Measurements from ENCODE around the gene CLDN24.

The CLDN24 gene

GRCh38 chr4:183348136-183348535, 25.9 kb upstream of the CLDN24 start:
- TF ChIP-seq, protein P1, sequence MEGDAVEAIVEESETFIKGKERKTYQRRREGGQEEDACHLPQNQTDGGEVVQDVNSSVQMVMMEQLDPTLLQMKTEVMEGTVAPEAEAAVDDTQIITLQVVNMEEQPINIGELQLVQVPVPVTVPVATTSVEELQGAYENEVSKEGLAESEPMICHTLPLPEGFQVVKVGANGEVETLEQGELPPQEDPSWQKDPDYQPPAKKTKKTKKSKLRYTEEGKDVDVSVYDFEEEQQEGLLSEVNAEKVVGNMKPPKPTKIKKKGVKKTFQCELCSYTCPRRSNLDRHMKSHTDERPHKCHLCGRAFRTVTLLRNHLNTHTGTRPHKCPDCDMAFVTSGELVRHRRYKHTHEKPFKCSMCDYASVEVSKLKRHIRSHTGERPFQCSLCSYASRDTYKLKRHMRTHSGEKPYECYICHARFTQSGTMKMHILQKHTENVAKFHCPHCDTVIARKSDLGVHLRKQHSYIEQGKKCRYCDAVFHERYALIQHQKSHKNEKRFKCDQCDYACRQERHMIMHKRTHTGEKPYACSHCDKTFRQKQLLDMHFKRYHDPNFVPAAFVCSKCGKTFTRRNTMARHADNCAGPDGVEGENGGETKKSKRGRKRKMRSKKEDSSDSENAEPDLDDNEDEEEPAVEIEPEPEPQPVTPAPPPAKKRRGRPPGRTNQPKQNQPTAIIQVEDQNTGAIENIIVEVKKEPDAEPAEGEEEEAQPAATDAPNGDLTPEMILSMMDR (IDR thresholded peaks at IDR 0.05; ENCODE audit: low read depth, low read length), result no peak
- no peak for DNase-seq (ENCODE audit: low read depth, low spot score)
- no peak overlapping the region for H3K4me3 ChIP-seq (ENCODE audit: low read depth, low read length)
- in situ Hi-C loops (cut with HindIII; ENCODE audit: low sequenced_read_pairs), result no loop called here

- no peak overlapping the region for H3K4me3 ChIP-seq (ENCODE audit: low read depth, low read length)
- no peak for DNase-seq (ENCODE audit: low read depth, low spot score)
- in situ Hi-C loops (cut with HindIII; ENCODE audit: low sequenced_read_pairs), result no loop called here
- TF ChIP-seq, protein P1 (IDR thresholded peaks at IDR 0.05; ENCODE audit: low read depth, low read length), result no peak
These were observed 25.3 kb upstream of the CLDN24 start for GRCh38 chr4:183347566-183347965.

DNA sequence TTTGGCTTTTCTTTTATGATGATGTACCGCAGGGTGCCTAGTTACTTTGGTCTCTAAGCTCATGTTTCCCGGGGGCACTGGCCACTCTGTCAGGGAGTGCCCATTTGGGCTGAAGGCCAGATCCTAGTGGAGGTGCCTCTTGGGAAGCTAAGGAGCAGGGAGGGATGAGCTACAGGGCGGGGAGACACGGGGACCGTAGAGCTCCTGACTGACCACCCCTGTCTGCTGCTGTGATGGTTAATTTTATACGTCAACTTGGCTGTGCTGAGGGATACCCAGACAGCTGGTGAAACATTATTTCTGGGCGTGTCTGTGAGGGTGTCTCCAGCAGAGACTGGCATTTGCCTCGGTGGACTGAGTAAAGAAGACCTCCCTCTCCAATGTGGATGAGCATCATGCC, 24.9 kb upstream of the CLDN24 start:
- in situ Hi-C loops (cut with HindIII; ENCODE audit: low sequenced_read_pairs), result no loop called here
- no peak for DNase-seq (ENCODE audit: low read depth, low spot score)
- H3K4me3 ChIP-seq (ENCODE audit: low read depth, low read length), result no peak overlapping the region
- TF ChIP-seq, protein P1 (IDR thresholded peaks at IDR 0.05; ENCODE audit: low read depth, low read length), result no peak

DNA sequence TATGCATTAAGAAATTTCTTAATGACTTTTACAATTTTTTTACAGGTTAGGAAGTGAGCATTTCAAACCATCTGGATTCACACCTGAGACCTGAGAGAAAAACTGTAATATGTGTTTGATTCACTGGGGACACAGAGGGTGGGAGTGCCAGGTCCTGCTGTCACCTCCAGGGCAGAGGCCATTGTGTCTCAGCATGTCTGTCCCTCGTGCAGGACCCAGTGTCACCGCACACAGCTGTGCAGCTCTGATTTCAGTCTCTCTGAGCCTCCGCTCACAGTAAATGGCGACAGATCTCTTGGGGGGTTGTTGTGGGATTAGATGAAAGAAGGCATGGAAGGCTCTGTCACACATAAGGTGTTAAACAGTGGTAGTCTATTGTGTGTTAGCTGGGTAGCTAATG, 23.0 kb upstream of the CLDN24 start:
- in situ Hi-C loops (cut with HindIII; ENCODE audit: low sequenced_read_pairs), result no loop called here
- no peak overlapping the region for H3K4me3 ChIP-seq (ENCODE audit: low read depth, low read length)
- DNase-seq (ENCODE audit: low read depth, low spot score), result no peak
- TF ChIP-seq, protein P1 (IDR thresholded peaks at IDR 0.05; ENCODE audit: low read depth, low read length), result no peak

- TF ChIP-seq, protein P1 (IDR thresholded peaks at IDR 0.05; ENCODE audit: low read depth, low read length), result no peak
- H3K4me3 ChIP-seq (ENCODE audit: low read depth, low read length), result no peak overlapping the region
- DNase-seq (ENCODE audit: low read depth, low spot score), result no peak
- in situ Hi-C loops (cut with HindIII; ENCODE audit: low sequenced_read_pairs), result no loop called here
These were observed 22.5 kb upstream of the CLDN24 start for GRCh38 chr4:183344523-183345255.

DNA sequence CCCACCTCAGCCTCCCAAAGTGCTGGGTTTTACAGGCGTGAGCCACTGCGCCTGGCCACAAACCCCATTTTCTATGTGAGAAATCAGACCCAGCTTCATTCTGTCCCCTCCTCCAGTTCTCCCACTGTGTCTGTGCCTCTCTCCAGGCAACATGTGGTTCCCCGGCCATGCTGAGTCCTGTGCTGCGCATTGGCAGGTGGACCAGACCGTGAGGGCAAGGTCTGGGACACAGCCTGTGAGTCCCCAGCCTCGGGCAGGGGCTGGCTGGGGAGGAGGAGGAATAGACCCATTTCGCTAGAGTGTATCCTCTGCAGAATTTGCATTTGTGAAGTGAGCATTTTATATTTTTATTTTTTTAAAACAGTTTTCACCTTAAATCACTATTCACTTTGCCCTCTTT, 21.5 kb upstream of the CLDN24 start:
- no peak for DNase-seq (ENCODE audit: low read depth, low spot score)
- TF ChIP-seq, protein P1 (IDR thresholded peaks at IDR 0.05; ENCODE audit: low read depth, low read length), result no peak
- no peak overlapping the region for H3K4me3 ChIP-seq (ENCODE audit: low read depth, low read length)
- in situ Hi-C loops (cut with HindIII; ENCODE audit: low sequenced_read_pairs), result no loop called here

Data from astrocyte of the spinal cord (primary cell).